GM21367 (cell line): Measurements from ENCODE around the gene UGT1A3.

Experiments used
- ATAC-seq: cut with Tn5 transposase; IDR thresholded peaks from one replicate; pipeline ENCODE4 v1.9.1; 2021; ENCODE audit not compliant: unreplicated experiment

The UGT1A3 gene

GRCh38 chr2:233814056-233814835 lies 85.4 kb downstream of the UGT1A3 start:
- ATAC-seq, result no peak

DNA sequence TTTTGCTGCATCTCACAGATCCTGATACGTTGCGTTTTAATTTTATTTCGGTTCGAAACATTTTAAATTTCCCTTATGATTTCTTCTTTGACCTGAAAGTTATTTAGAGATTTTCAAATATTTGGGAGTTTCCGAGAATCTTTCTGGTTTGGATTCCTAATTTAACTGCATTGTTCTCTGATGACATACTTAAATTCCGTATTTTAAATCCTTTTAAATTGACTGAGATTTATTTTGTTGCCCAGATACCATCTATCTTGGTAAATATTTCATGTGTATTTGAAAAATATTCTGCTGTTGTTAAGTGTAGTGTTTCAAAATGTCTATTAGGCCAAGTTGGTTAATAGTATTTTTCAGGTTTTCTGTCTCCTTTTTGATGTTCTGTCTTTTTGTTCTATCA lies 87.0 kb downstream of the UGT1A3 start:
- no peak for ATAC-seq

DNA sequence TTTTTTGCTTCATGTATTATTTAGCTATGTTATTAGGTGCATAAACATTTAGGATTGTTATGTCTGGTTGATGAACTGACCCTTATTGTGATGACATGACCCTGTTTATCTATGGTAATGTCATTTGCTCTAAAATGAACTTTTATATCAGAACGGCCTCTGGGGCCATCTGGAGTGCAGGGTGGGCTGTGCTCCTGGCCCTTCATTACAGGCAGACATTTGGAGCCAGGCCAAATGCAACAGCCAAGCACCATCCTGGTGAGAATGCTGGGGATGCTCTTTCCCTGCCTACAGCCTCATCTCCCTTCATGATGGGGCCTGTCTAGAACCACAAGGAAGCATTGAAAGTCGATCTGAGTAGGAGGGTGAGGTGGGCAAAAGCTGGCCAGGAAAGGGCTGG lies 87.5 kb downstream of the UGT1A3 start:
- no peak for ATAC-seq

DNA sequence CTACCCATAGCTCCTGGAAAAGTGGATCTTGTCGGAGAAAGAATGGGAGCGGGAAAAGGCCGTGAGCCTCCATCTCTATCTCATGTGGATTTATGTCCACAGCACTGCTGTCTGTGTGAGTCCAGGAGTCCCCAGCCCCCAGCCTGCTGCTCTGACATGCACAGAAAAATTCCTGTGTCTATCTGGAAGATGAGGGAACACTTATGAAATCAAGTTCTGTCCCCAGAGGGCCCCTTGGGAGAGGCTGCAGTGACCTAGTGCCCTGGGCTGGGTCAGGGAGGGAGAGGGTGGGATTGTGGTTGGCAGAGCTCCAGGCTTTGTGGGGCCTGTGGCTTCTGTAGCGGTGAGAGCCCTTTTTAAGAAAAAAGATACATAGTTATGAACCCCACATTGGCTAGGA lies 87.9 kb downstream of the UGT1A3 start:
- ATAC-seq, result no peak

DNA sequence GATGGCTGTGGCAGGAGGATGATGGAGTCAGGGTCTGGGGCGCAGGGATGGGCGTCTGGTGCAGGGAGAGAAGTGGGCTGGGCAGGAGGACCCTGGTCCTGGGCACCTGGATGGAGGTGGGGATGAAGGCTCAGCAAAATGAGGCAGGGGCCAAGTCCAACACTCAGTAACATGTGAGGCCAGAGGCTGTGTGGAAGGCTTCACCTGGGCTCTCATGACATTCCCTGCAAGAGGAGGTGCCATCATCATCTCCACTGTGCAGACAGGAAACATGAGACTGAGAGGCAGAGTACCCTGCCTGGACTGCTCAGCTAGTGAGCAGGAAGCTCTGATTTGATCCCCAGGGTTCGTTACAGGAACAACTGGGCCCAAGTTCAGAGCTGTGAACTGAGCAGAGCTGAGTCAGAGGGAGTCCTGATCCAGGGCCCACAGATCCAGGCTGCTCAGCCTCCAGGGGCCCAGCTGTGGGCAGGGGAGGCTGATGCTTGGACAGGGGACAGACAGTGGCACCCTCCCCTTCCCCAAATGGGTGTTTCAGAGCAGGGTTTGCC lies 88.6 kb downstream of the UGT1A3 start:
- no peak for ATAC-seq

GRCh38 chr2:233817995-233818638 lies 89.3 kb downstream of the UGT1A3 start:
- no peak for ATAC-seq

DNA sequence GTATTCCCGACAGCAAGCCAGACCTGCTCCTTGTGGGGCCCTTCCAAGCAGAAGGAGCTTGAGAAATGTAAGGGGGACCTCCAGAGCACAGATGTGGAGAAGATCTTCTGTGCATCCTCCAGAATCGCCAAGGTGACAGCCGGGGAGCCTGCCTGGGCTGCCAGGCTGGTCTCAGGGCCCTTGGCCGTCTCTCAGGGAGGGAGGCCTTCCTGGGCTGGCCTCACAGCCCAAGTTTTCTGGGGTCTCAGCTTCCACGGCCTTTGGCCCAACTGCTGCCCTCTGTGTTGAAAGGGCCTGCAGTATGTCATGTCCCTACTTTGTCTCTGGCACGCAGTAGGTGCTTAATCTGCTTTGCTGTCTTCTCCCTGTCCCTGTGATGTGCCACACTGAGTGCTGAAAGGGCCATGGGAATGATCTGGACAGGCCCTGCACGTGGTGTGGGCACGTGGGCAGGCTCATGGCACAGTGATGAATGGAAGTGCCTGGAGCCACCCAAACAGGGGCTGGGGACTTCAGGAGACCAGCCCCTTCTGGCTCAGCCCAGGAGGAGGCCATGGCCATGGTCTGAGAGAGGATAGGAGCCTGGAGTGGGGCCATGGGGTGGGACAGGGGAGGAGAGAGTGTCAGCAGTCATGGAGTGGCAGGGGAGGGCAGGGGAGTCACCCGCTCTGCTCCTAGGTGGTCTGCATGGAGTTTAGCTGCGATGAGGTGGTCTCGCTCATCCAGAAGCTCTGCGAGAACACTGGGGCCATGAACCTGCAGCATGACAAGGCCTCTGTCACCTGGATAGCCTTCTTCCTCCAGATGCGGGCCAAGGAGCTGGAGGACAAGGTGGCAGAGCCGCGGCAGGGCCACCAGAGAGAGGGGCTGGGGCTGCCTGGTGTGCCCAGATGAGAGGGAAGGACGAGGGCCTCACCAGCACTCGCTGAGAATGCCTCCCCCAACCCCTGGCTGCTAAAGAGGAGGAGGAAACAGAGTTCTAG lies 90.1 kb downstream of the UGT1A3 start:
- ATAC-seq, result no peak

DNA sequence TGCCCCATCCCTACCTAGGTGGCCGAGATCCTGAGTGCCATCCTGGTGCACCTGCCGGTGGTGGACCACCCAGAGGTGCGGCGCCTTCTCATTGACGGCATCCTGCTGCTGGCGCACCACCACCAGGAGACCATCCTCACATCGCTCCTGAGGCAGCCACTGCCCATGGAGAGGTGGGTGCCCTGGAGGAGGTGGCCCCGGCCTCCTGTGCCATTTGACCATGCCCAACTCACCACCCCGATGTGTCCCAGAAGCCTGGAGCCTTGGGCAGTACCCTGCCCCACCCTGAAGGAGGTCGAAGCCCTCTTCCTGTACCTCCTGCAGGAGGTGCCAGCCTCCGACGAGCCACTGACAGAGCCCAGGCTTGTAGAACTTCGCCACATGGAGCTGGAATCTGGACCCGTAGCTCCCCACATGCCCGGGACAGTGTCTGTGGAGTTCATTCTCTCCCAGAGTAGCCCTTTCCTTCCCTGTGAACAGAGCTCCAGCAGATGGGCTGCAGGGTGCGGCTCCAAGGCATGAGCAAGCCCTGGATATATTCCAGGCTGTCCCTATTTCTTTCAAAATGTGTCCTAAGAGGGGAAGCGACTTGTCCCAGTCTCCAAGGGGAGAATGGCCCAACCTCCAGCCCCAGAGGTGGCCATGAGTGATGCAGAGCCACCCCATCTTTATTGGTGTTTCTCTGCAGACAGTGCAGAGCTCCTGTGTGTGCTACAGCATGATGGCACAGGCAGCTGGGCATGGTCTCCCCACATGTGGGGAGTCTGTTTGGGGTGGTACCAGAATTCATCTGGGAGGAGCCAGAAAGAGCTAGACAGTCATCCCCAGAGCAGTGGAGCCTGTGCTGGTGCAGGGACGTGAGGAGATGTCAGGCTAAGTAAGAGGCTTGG lies 91.3 kb downstream of the UGT1A3 start:
- ATAC-seq, result no peak

GRCh38 chr2:233820774-233821105 lies 91.9 kb downstream of the UGT1A3 start:
- no peak for ATAC-seq

GRCh38 chr2:233821196-233821595 lies 92.4 kb downstream of the UGT1A3 start:
- no peak for ATAC-seq

GRCh38 chr2:233821709-233822100 lies 92.9 kb downstream of the UGT1A3 start:
- ATAC-seq, result no peak

- no peak for ATAC-seq
Measured at GRCh38 chr2:233822101-233822771, 93.4 kb downstream of the UGT1A3 start.
